ENCODE results near the gene NCOR2.

NCOR2 gene

DNA sequence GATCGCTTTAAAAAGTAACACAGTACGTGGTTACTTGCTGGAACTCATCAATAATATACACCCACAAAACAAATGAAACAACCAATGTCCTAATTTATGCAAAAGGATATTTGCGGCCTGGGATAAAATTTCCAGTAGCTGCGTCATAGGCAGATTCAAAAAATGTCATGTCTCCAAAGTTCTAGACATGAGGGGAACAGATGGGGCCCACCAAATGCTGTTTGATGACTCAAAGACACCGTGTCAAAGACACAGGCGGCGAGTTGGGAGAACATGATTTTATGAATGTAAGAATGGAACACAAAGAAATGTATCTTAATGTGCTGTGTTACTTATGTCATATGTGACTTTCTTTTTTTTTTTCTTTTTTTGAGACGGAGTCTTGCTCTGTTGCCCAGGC, 34.3 kb upstream of the NCOR2 start:
- TF ChIP-seq FOXM1 (IDR thresholded peaks at IDR 0.05; ENCODE audit: borderline replicate concordance) (no peak), TARDBP (IDR thresholded peaks at IDR 0.05) (no peak), ELF4 (IDR thresholded peaks at IDR 0.05) (no peak), L3MBTL2 (conservative IDR thresholded peaks at IDR 0.05) (no peak), SP1 (IDR thresholded peaks at IDR 0.05) (no peak), ZNF384 (IDR thresholded peaks at IDR 0.05) (no peak), BHLHE40 (IDR thresholded peaks at IDR 0.05; ENCODE audit: borderline replicate concordance) (no peak), FOXA1 (IDR thresholded peaks at IDR 0.05) (no peak)
- TF ChIP-seq, protein P1, sequence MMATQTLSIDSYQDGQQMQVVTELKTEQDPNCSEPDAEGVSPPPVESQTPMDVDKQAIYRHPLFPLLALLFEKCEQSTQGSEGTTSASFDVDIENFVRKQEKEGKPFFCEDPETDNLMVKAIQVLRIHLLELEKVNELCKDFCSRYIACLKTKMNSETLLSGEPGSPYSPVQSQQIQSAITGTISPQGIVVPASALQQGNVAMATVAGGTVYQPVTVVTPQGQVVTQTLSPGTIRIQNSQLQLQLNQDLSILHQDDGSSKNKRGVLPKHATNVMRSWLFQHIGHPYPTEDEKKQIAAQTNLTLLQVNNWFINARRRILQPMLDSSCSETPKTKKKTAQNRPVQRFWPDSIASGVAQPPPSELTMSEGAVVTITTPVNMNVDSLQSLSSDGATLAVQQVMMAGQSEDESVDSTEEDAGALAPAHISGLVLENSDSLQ (IDR thresholded peaks at IDR 0.05), result no peak
- CTCF ChIA-PET, result no interaction called here
- POLR2A ChIA-PET, result no interaction called here
- no peak for DNase-seq (ENCODE audit: extremely low spot score)

DNA sequence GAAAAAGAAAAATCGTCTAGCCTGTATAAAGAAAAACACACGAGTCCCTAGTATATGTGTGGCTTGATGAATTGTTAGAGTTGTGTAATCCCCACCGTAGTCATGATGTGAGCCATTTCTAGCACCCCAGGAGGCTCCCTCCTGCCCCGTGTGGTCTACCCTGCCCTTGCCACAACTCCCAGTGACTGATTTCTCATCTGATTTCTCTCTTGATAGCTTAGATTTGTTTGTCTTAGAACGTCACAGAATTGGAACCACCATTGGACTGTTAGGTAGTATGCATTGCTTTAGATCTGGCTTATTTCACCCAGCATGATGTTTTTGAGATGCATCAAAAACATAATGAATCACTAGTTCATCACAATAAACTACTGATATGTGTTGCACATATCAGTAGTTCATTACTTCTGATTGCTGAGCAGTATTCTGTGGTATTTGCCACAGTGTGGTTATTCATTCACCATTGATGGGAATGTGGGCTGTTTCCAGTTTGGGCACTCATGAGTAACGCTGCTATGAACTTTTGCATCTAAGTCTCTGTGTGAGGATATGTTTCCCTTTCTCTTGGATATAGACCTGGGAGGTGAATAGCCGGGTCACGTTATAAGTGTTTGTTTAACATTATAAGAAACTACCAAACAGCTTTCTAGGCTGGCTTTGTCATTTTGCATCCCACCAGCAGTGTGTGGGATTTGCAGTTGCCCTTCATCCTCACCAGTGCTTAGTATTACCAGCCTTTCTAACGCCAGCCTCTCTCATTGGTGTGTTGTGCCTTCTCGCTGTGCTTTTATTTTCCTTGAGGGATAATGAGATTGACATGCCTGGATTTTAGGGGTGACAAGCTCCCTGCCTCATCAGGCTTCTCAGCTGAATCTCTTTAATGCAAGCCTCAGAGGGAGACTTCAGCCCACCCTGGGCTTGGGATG, 31.9 kb upstream of the NCOR2 start:
- POLR2A ChIA-PET, result no interaction called here
- TF ChIP-seq, protein P1 (IDR thresholded peaks at IDR 0.05), result no peak
- TF ChIP-seq FOXK2 (IDR thresholded peaks at IDR 0.05), result no peak
- TF ChIP-seq ARNT (IDR thresholded peaks at IDR 0.05), result no peak
- no peak for TF ChIP-seq HDGF (IDR thresholded peaks at IDR 0.05; ENCODE audit: borderline replicate concordance)
- TF ChIP-seq SUZ12 (IDR thresholded peaks at IDR 0.05), result no peak
- no peak for TF ChIP-seq L3MBTL2 (conservative IDR thresholded peaks at IDR 0.05)
- no peak for TF ChIP-seq TARDBP (IDR thresholded peaks at IDR 0.05)
- no peak for TF ChIP-seq LEF1 (IDR thresholded peaks at IDR 0.05; ENCODE audit: borderline replicate concordance)
- TF ChIP-seq SP1 (IDR thresholded peaks at IDR 0.05), result no peak
- no peak for TF ChIP-seq CTBP1 (IDR thresholded peaks at IDR 0.05; ENCODE audit: borderline replicate concordance)
- no peak for TF ChIP-seq FOXM1 (IDR thresholded peaks at IDR 0.05; ENCODE audit: borderline replicate concordance)
- no peak for TF ChIP-seq ZNF384 (IDR thresholded peaks at IDR 0.05)
- no peak for TF ChIP-seq FOXA1 (IDR thresholded peaks at IDR 0.05)
- CTCF ChIA-PET, result no interaction called here
- DNase-seq (ENCODE audit: extremely low spot score), result no peak

DNA sequence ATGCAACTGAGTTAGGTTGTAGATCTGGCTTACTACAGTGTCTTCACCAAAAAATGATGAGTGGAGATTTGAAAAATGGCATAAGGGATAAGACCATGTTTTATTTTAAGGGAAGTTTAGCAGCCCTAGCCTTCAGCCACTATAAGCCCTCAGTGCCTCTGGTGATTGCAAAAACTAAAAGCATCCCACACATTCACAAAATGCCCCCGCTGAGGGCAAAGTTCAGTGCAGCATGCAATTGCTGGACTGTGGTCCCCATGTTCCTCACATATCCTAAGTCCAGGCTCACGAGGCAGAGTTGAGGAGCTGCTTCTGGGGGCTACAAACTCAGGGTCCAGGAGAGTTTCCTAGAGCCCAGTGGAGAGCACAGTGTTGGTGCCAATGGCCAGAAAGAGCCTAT, 29.6 kb upstream of the NCOR2 start:
- POLR2A ChIA-PET, result no interaction called here
- DNase-seq (ENCODE audit: extremely low spot score), result no peak

DNA sequence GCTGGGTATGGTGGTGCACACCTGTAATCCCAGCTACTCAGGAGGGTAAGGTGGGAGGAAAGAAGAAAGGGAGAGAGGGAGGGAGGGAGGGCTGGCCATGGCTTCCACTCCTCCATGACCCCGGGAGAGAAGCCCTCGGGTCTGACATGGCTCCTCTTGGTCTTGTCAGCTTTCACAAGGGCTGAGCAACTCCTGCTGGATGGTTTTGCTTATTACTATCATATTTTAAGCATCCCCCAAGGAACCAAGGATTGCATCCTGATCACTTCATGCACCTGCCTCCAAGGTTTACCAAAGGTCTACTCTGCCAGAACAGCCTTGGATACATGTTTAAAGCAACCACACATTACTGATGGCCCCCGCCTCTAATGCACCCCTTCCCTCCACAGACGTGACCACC, 28.0 kb upstream of the NCOR2 start:
- no peak for DNase-seq (ENCODE audit: extremely low spot score)
- POLR2A ChIA-PET, result no interaction called here
- TF ChIP-seq SP1 (IDR thresholded peaks at IDR 0.05) (no peak), L3MBTL2 (conservative IDR thresholded peaks at IDR 0.05) (no peak), HDGF (IDR thresholded peaks at IDR 0.05; ENCODE audit: borderline replicate concordance) (no peak), CTBP1 (IDR thresholded peaks at IDR 0.05; ENCODE audit: borderline replicate concordance) (no peak), NFRKB (IDR thresholded peaks at IDR 0.05) (no peak), ZNF384 (IDR thresholded peaks at IDR 0.05) (no peak), FOXM1 (IDR thresholded peaks at IDR 0.05; ENCODE audit: borderline replicate concordance) (no peak), ARNT (IDR thresholded peaks at IDR 0.05) (no peak), BHLHE40 (IDR thresholded peaks at IDR 0.05; ENCODE audit: borderline replicate concordance) (no peak)
- TF ChIP-seq, protein P1 (IDR thresholded peaks at IDR 0.05), result no peak
- CTCF ChIA-PET, result no interaction called here

More for the DNA sequence above, 29.6 kb upstream of the NCOR2 start:
- CTCF ChIA-PET, result interaction anchor here (0.6 kb wide), 1 partner anchor 105 kb away, joined by 3 read pairs; no protein-coding TSS in a partner anchor
- TF ChIP-seq SP1 (IDR thresholded peaks at IDR 0.05), result no peak
- TF ChIP-seq ZNF384 (IDR thresholded peaks at IDR 0.05), result no peak
- TF ChIP-seq HDGF (IDR thresholded peaks at IDR 0.05; ENCODE audit: borderline replicate concordance), result no peak
- no peak for TF ChIP-seq FOXK2 (IDR thresholded peaks at IDR 0.05)
- TF ChIP-seq ELF4 (IDR thresholded peaks at IDR 0.05), result no peak
- no peak for TF ChIP-seq ARNT (IDR thresholded peaks at IDR 0.05)
- no peak for TF ChIP-seq FOXA1 (IDR thresholded peaks at IDR 0.05)

DNA sequence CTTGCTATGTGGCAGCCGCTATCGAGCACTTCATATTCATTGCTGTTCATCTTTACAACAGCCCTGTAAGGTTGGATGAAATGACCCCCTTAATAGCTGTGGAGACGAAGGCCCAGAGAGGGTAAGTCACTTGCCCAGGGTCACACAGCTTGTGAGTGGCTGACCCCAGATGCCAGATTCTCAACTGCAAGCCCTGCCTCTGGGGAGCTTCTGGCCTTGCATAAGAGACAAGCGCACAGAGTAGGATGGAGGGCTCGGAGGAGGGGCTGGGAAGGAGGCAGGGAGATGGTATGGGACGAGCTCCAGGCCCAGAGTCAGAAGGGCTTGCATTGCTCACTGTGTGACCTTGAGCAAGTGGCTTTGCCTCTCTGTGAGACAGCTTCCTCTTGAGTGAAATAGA, 27.4 kb upstream of the NCOR2 start:
- TF ChIP-seq SUZ12 (IDR thresholded peaks at IDR 0.05) (no peak), HDGF (IDR thresholded peaks at IDR 0.05; ENCODE audit: borderline replicate concordance) (no peak)
- ChIA-PET CTCF (no interaction called here), POLR2A (no interaction called here)
- no peak for DNase-seq (ENCODE audit: extremely low spot score)

DNA sequence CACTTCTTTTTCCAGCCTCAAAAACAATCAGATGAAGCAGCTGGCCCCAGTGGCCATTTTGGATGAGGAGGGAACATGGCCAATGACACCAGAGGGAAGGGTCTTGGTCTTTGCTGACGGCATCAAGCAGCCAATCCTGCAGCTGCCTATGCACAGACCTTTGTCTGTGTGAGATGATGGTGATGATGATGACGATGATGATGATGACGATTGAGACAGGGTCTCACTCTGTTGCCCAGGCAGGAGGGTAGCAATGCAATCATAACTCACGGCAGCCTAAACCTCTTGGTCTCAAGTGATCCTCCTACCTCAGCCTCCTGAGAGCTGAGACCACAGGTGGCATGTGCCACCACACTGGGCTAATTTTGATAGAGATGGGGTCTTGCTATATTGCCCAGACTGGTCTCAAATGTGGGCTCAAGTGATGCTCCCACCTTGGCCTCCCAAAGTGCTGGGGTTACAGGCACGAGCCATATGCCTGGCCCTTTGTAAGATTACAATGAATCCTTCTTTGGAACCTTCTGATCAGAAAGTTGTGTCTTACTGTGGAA, 26.5 kb upstream of the NCOR2 start:
- ChIA-PET POLR2A (no interaction called here), CTCF (no interaction called here)
- TF ChIP-seq BHLHE40 (IDR thresholded peaks at IDR 0.05; ENCODE audit: borderline replicate concordance) (no peak), CTBP1 (IDR thresholded peaks at IDR 0.05; ENCODE audit: borderline replicate concordance) (no peak), ZNF384 (IDR thresholded peaks at IDR 0.05) (no peak), TARDBP (IDR thresholded peaks at IDR 0.05) (no peak), LEF1 (IDR thresholded peaks at IDR 0.05; ENCODE audit: borderline replicate concordance) (no peak), FOXK2 (IDR thresholded peaks at IDR 0.05) (no peak), NFRKB (IDR thresholded peaks at IDR 0.05) (no peak), FOXA1 (IDR thresholded peaks at IDR 0.05) (no peak), L3MBTL2 (conservative IDR thresholded peaks at IDR 0.05) (no peak)
- no peak for DNase-seq (ENCODE audit: extremely low spot score)
